Trophoblast cell (in vitro differentiated cells and primary cell): Measurements from ENCODE around the gene PRMT1. TPM values are rescaled to one million over a fixed set of nuclear protein-coding genes. Genes with fewer than 3 reads are reported as not detected.
A peak's percentile ranks its signal among the peaks of the same experiment; 100 is the strongest.

ENCODE experiments used
- DNase-seq, 2 donors: peaks; one replicate each; pipeline ENCODE4 v3.0.0-alpha.2; 2016
- H2AFZ ChIP-seq: 2 replicates; pipeline ENCODE4 v1.6.1; 2013; ENCODE audit warnings: low read length, moderate library complexity, mild to moderate bottlenecking; ENCODE audit not compliant: insufficient read depth, poor library complexity
- H2AK5ac ChIP-seq: 2 replicates; pipeline ENCODE4 v1.6.1; 2013; ENCODE audit warnings: mild to moderate bottlenecking, low read length
- H2BK120ac ChIP-seq: 2 replicates; pipeline ENCODE4 v1.6.1; 2013; ENCODE audit warnings: low read length, mild to moderate bottlenecking, moderate library complexity; ENCODE audit not compliant: insufficient read depth, poor library complexity
- H2BK12ac ChIP-seq: 2 replicates; pipeline ENCODE4 v1.6.1; 2013; ENCODE audit warnings: mild to moderate bottlenecking, low read length, moderate library complexity
- H2BK5ac ChIP-seq: 2 replicates; pipeline ENCODE4 v1.6.1; 2013; ENCODE audit warnings: low read length, low read depth, moderate library complexity, mild to moderate bottlenecking; ENCODE audit not compliant: poor library complexity
- H3K14ac ChIP-seq: 2 replicates; pipeline ENCODE4 v1.6.1; 2013; ENCODE audit warnings: mild to moderate bottlenecking, low read length
- H3K18ac ChIP-seq: 2 replicates; pipeline ENCODE4 v1.6.1; 2013; ENCODE audit warnings: mild to moderate bottlenecking, low read length
- H3K23ac ChIP-seq: 2 replicates; pipeline ENCODE4 v1.6.1; 2013; ENCODE audit warnings: low read length
- H3K27ac ChIP-seq: 2 replicates; pipeline ENCODE4 v1.5.1; 2013; ENCODE audit warnings: low read depth, mild to moderate bottlenecking, inconsistent platforms, low read length, moderate library complexity
- H3K27me3 ChIP-seq: 2 replicates; pipeline ENCODE4 v1.6.1; 2013; ENCODE audit warnings: inconsistent platforms, mild to moderate bottlenecking, low read length, moderate library complexity; ENCODE audit not compliant: insufficient read depth
- H3K36me3 ChIP-seq, 2 experiments: 1 replicate in 1 of 2; 2 replicates in 1 of 2; pipeline ENCODE4 v1.6.1; 2013; ENCODE audit warnings: low read length in 2 of 2, mild to moderate bottlenecking in 2 of 2, moderate library complexity in 1 of 2; ENCODE audit not compliant: insufficient read depth in 2 of 2, control insufficient read depth in 1 of 2
- H3K4ac ChIP-seq: 2 replicates; pipeline ENCODE4 v1.6.1; 2013; ENCODE audit warnings: low read depth, mild to moderate bottlenecking, low read length, moderate library complexity
- H3K4me1 ChIP-seq, 2 experiments: 1 replicate in 1 of 2; 2 replicates in 1 of 2; pipeline ENCODE4 v1.6.1; 2013; ENCODE audit warnings: low read length in 2 of 2, mild to moderate bottlenecking in 2 of 2, moderate library complexity in 1 of 2; ENCODE audit not compliant: insufficient read depth in 2 of 2, control insufficient read depth in 1 of 2
- H3K4me2 ChIP-seq: 2 replicates; pipeline ENCODE4 v1.6.1; 2013; ENCODE audit warnings: inconsistent platforms, mild to moderate bottlenecking, low read length, moderate library complexity
- H3K4me3 ChIP-seq: 2 replicates; pipeline ENCODE4 v1.5.1; 2013; ENCODE audit warnings: mild to moderate bottlenecking, low read depth, low read length, inconsistent platforms
- H3K79me1 ChIP-seq: one replicate; pipeline ENCODE4 v1.6.1; 2013; ENCODE audit warnings: low read length
- H3K79me2 ChIP-seq: 2 replicates; pipeline ENCODE4 v1.6.1; 2013; ENCODE audit warnings: low read length, mild to moderate bottlenecking; ENCODE audit not compliant: control insufficient read depth, insufficient read depth, poor library complexity
- H3K9ac ChIP-seq: 2 replicates; pipeline ENCODE4 v1.6.1; 2013; ENCODE audit warnings: mild to moderate bottlenecking, low read length
- H3K9me3 ChIP-seq: 2 replicates; pipeline ENCODE4 v1.6.1; 2013; ENCODE audit warnings: low read depth, mild to moderate bottlenecking, control low read depth, inconsistent platforms, low read length; ENCODE audit not compliant: insufficient read depth
- H4K12ac ChIP-seq: 2 replicates; pipeline ENCODE4 v1.6.1; 2013; ENCODE audit warnings: low read depth, mild to moderate bottlenecking, low read length, moderate library complexity
- H4K8ac ChIP-seq: 2 replicates; pipeline ENCODE4 v1.6.1; 2013; ENCODE audit warnings: low read depth, mild to moderate bottlenecking, low read length, moderate library complexity
- H4K91ac ChIP-seq: one replicate; pipeline ENCODE4 v1.6.1; 2013; ENCODE audit warnings: low read depth, mild to moderate bottlenecking, low read length, moderate library complexity
- WGBS: extraction: QIAGEN DNeasy Blood & Tissue Kit; methylation state at CpG from one replicate; pipeline ENCODE4 v1.1.7; 2013; ENCODE audit warnings: missing lambda C conversion rate; ENCODE audit not compliant: insufficient read length, insufficient coverage; ENCODE audit errors: extremely low coverage; 5-methylcytosine and 5-hydroxymethylcytosine counted together
- polyA plus RNA-seq: library from polyadenylated mRNA; stranded (reverse); fragments of 200-250 nt; gene quantifications from 2 replicates; pipeline ENCODE4 v1.2.3, GENCODE V29; 2013

Gene PRMT1
- polyA plus RNA-seq, result 149 and 153 TPM in 2 replicates

DNA sequence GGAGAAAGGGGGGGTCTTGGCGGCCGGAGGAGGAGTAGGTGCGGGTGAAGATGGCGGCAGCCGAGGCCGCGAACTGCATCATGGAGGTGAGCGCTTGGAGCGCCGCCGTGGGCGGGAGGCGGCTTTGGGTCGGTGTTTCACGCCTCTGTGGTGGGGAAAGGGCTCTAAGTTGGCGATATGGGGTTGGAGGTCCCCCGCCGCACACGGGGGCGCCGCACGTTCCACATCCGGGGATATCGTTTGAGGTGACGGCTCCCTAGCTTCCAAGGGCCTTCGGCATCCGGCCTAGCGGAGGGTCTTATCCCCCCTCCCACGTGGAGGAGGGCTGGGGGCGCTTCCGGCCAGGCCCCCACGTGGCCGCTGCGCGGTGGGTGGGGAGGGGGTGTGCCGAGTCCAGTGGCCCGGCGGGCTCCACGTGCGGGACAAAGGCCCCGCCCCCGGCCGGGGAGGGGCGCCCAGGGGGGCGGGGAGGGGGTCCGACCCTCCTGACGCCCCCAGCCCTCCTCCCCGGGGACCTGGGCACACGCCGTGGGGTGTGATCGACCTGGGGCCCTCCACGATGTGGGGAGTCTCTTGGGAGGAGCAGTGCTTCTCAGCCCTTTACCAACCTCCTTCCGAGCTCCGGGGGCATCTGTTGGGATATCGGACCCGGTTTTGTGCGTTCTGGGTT lies at the start of gene PRMT1:
TSS of gene PRMT1 (plus strand) at position 41 of the 670 bp plus-strand sequence. CDS start at position 51, 10 bp downstream.
- peak within 1 kb of the TSS; percentile 98 for H4K8ac ChIP-seq
- H2BK5ac ChIP-seq, result peak within 1 kb of the TSS; percentile 95
- H3K4me2 ChIP-seq, result peak within 1 kb of the TSS; percentile 95
- peak within 1 kb of the TSS; percentile 95 for H2BK120ac ChIP-seq
- H3K23ac ChIP-seq, result no peak within 1 kb of the TSS
- peak within 1 kb of the TSS; percentile 99 for H4K12ac ChIP-seq
- H2BK12ac ChIP-seq, result peak within 1 kb of the TSS; percentile 73
- peaks cover 28% of the 10 kb centered on the region for H3K79me2 ChIP-seq
- H3K4ac ChIP-seq, result peak within 1 kb of the TSS; percentile 99
- peak within 1 kb of the TSS; percentile 100 for H2AK5ac ChIP-seq
- H3K79me1 ChIP-seq, result peaks cover 18% of the 10 kb centered on the region
- peak within 1 kb of the TSS; percentile 97 for H3K9ac ChIP-seq
- peaks cover 19 to 21% of the 10 kb centered on the region in 2 experiments for H3K36me3 ChIP-seq
- peak within 1 kb of the TSS; percentile 99 for H3K18ac ChIP-seq
- no CpG with 5 or more reads among the region's 57 CpGs for WGBS
- DNase-seq, result peak in 1 of 2 donors; percentile 35
- H3K27ac ChIP-seq, result peak within 1 kb of the TSS; percentile 95
- peak within 1 kb of the TSS; percentile 93 for H3K4me3 ChIP-seq
- H3K27me3 ChIP-seq, result no peaks in the 10 kb centered on the region
- peak within 1 kb of the TSS; percentile 99 for H4K91ac ChIP-seq
- peak within 1 kb of the TSS; percentile 69 for H2AFZ ChIP-seq
- peak within 1 kb of the TSS; percentile 99 for H3K14ac ChIP-seq
- peaks cover 2% of the 10 kb centered on the region for H3K9me3 ChIP-seq
- H3K4me1 ChIP-seq, result peaks cover 13% of the 10 kb centered on the region in 2 experiments

- H3K14ac ChIP-seq, result no peak overlapping the region
- no CpG with 5 or more reads among the region's 9 CpGs for WGBS
- H3K4me2 ChIP-seq, result no peak overlapping the region
- H2BK12ac ChIP-seq, result no peak overlapping the region
- H2BK120ac ChIP-seq, result no peak overlapping the region
- no peak overlapping the region for H4K12ac ChIP-seq
- H3K36me3 ChIP-seq, result peaks cover 19 to 21% of the 10 kb centered on the region in 2 experiments
- DNase-seq, result no peak
- no peak overlapping the region for H2AFZ ChIP-seq
- H3K18ac ChIP-seq, result no peak overlapping the region
- no peak overlapping the region for H2AK5ac ChIP-seq
- no peak overlapping the region for H3K9ac ChIP-seq
- no peak overlapping the region for H3K4ac ChIP-seq
- H3K27ac ChIP-seq, result no peak overlapping the region
- H2BK5ac ChIP-seq, result no peak overlapping the region
- no peak overlapping the region for H4K8ac ChIP-seq
- H3K4me1 ChIP-seq, result peaks cover 0 to 4% of the 10 kb centered on the region in 2 experiments
- no peak overlapping the region for H3K4me3 ChIP-seq
- H3K79me2 ChIP-seq, result no peaks in the 10 kb centered on the region
- no peaks in the 10 kb centered on the region for H3K79me1 ChIP-seq
- no peaks in the 10 kb centered on the region for H3K9me3 ChIP-seq
- H4K91ac ChIP-seq, result no peak overlapping the region
- H3K27me3 ChIP-seq, result no peaks in the 10 kb centered on the region
- no peak overlapping the region for H3K23ac ChIP-seq
Measured at GRCh38 chr19:49629659-49630058, 47.4 kb upstream of the PRMT1 start.

GRCh38 chr19:49631014-49631588 lies 46.0 kb upstream of the PRMT1 start:
- H3K79me1 ChIP-seq, result peaks cover 3% of the 10 kb centered on the region
- H3K36me3 ChIP-seq, result peaks cover 10 to 17% of the 10 kb centered on the region in 2 experiments
- H3K18ac ChIP-seq, result no peak overlapping the region
- no peak overlapping the region for H3K23ac ChIP-seq
- H2BK5ac ChIP-seq, result no peak overlapping the region
- no peak overlapping the region for H2BK120ac ChIP-seq
- WGBS, result no CpG with 5 or more reads among the region's 9 CpGs
- no peaks in the 10 kb centered on the region for H3K9me3 ChIP-seq
- no peak overlapping the region for H4K12ac ChIP-seq
- no peak overlapping the region for H3K4me2 ChIP-seq
- H3K9ac ChIP-seq, result no peak overlapping the region
- no peak overlapping the region for H4K91ac ChIP-seq
- no peak overlapping the region for H2AK5ac ChIP-seq
- no peak overlapping the region for H4K8ac ChIP-seq
- no peak overlapping the region for H3K4ac ChIP-seq
- H3K4me3 ChIP-seq, result no peak overlapping the region
- DNase-seq, result no peak
- H3K4me1 ChIP-seq, result peaks cover 3 to 4% of the 10 kb centered on the region in 2 experiments
- no peaks in the 10 kb centered on the region for H3K79me2 ChIP-seq
- H2AFZ ChIP-seq, result no peak overlapping the region
- H2BK12ac ChIP-seq, result no peak overlapping the region
- H3K27me3 ChIP-seq, result no peaks in the 10 kb centered on the region
- H3K27ac ChIP-seq, result no peak overlapping the region
- no peak overlapping the region for H3K14ac ChIP-seq

DNA sequence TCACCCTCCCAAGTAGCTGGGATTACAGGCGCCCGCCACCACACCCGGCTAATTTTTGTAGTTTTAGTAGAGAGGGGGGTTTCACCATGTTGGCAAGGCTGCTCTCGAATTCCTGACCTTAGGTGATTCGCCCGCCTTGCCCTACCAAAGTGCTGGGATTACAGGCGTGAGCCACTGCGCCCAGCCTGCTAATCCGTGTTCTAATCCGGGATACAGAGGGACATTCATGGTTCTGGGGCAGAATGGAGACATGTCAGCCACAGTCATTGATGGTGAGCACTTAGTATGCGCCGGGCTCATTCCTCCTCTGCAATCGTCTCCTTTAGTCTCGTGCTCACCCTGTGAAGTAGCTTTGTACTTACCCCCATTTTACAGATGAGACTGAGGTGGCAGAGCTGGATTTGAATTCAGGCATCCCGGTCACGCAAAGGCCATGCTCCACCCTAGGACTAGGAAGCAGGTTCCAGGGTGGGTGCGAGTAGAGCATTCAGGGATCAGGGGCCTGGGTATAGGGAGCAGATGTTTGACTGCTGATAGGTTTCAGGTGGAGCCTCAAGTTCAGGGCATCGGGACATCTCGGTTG lies 45.4 kb upstream of the PRMT1 start:
- H3K14ac ChIP-seq, result no peak overlapping the region
- no peaks in the 10 kb centered on the region for H3K79me2 ChIP-seq
- H3K18ac ChIP-seq, result no peak overlapping the region
- no peak overlapping the region for H3K9ac ChIP-seq
- H2BK12ac ChIP-seq, result no peak overlapping the region
- H3K23ac ChIP-seq, result no peak overlapping the region
- H2AK5ac ChIP-seq, result no peak overlapping the region
- H2BK120ac ChIP-seq, result no peak overlapping the region
- H3K4me3 ChIP-seq, result no peak overlapping the region
- no peak overlapping the region for H2BK5ac ChIP-seq
- peaks cover 5 to 14% of the 10 kb centered on the region in 2 experiments for H3K36me3 ChIP-seq
- H3K79me1 ChIP-seq, result peaks cover 3% of the 10 kb centered on the region
- no peak overlapping the region for H3K27ac ChIP-seq
- H3K4me1 ChIP-seq, result peaks cover 3 to 4% of the 10 kb centered on the region in 2 experiments
- no peak overlapping the region for H3K4ac ChIP-seq
- no peaks in the 10 kb centered on the region for H3K9me3 ChIP-seq
- no peak for DNase-seq
- H3K4me2 ChIP-seq, result no peak overlapping the region
- no peak overlapping the region for H2AFZ ChIP-seq
- no CpG with 5 or more reads among the region's 19 CpGs for WGBS
- H3K27me3 ChIP-seq, result no peaks in the 10 kb centered on the region
- no peak overlapping the region for H4K8ac ChIP-seq
- no peak overlapping the region for H4K91ac ChIP-seq
- H4K12ac ChIP-seq, result no peak overlapping the region
